SJCRH30 (cell line): ENCODE results near the gene TBC1D14. TPM values are rescaled to one million over a fixed set of nuclear protein-coding genes. Genes with fewer than 3 reads are reported as not detected.
A peak's percentile ranks its signal among the peaks of the same experiment; 100 is the strongest.

ENCODE experiments used
- DNase-seq, 2 experiments: peaks; one replicate each; pipeline ENCODE4 v3.0.0-alpha.2; 2015 to 2020
- H3K27ac ChIP-seq: fragments of 250-450 bp; sonication (Bioruptor Pico); 2 replicates; pipeline ENCODE4 v1.5.1; 2020; ENCODE audit warnings: mild to moderate bottlenecking, moderate library complexity
- H3K27me3 ChIP-seq: fragments of 250-450 bp; sonication (Bioruptor Pico); 2 replicates; pipeline ENCODE4 v1.5.1; 2020; ENCODE audit warnings: mild to moderate bottlenecking, moderate library complexity
- H3K36me3 ChIP-seq: fragments of 250-450 bp; sonication (Bioruptor Pico); 2 replicates; pipeline ENCODE4 v1.5.1; 2020; ENCODE audit warnings: mild to moderate bottlenecking, moderate library complexity
- H3K4me1 ChIP-seq: fragments of 250-450 bp; sonication (Bioruptor Pico); 2 replicates; pipeline ENCODE4 v1.5.1; 2020; ENCODE audit warnings: mild to moderate bottlenecking, moderate library complexity
- H3K4me3 ChIP-seq: fragments of 250-450 bp; sonication (Bioruptor Pico); 2 replicates; pipeline ENCODE4 v1.5.1; 2020; ENCODE audit warnings: mild to moderate bottlenecking, moderate library complexity
- H3K9me3 ChIP-seq: fragments of 250-450 bp; sonication (Bioruptor Pico); replicated peaks from 2 replicates; pipeline ENCODE4 v1.5.1; 2020; ENCODE audit warnings: mild to moderate bottlenecking, moderate library complexity
- total RNA-seq: library from RNA; depleted of rRNA; stranded (reverse); fragments of >200 nt; shearing (Covaris generic); gene quantifications from 2 replicates; pipeline ENCODE4 v1.2.3, GENCODE V29; 2014; rRNA removed

TBC1D14 gene, protein sequence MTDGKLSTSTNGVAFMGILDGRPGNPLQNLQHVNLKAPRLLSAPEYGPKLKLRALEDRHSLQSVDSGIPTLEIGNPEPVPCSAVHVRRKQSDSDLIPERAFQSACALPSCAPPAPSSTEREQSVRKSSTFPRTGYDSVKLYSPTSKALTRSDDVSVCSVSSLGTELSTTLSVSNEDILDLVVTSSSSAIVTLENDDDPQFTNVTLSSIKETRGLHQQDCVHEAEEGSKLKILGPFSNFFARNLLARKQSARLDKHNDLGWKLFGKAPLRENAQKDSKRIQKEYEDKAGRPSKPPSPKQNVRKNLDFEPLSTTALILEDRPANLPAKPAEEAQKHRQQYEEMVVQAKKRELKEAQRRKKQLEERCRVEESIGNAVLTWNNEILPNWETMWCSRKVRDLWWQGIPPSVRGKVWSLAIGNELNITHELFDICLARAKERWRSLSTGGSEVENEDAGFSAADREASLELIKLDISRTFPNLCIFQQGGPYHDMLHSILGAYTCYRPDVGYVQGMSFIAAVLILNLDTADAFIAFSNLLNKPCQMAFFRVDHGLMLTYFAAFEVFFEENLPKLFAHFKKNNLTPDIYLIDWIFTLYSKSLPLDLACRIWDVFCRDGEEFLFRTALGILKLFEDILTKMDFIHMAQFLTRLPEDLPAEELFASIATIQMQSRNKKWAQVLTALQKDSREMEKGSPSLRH
- 54.5 and 58.0 TPM in 2 replicates for total RNA-seq

DNA sequence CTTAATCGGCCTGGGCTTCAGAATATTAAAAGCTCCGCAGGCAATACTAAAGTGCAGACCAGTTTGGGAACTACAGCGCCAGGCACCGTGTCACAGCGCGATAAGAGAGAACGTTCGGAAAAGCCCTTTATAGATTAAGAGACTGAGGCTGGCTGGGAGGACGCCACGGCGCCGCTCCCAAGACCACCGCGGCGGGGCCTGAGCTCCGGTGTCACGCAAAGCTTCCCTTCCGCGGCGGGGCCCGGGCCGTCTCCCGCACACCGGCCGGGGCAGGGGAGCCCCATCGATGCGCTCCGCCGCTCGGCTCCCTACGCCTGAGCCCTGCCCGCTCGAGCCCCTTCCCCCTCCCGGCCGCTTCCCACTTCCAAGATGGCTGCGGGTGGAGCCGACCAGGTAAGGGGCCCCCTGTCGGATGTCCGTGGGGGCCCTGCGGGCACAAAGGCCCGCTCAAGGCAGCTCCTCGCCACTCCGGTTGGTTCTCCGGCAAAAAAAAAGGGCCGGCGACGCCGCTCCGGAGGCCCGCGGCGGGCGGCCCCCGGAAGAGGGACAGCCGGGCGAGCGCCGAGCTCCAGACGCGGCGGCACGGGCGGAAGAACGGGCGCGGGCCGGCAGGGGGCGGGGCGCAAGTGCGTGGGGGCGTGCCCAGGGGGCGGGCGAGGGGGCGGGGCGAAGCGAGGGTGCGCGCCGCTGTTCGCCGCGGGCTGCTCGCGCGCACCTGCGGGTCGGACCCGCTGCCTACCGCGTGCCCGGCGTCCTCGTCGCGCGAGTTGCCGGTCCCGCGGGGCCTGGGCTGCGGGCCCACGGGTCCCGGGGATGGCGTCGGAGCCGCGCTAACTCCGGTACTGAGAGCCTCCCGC is at the start of gene TBC1D14:
TBC1D14 (plus strand) TSS at position 714 of the 857 bp plus-strand sequence. CDS start 13,564 bp downstream, outside the sequence.
- no peaks in the 10 kb centered on the region for H3K9me3 ChIP-seq
- peaks cover 16% of the 10 kb centered on the region; the same call in 1 of the 2 replicates for H3K4me1 ChIP-seq
- no peaks in the 10 kb centered on the region; the same call in 1 of the 2 replicates for H3K27me3 ChIP-seq
- DNase-seq: peak; percentile 91
- H3K4me3 ChIP-seq: peak within 1 kb of the TSS; percentile 95
- H3K27ac ChIP-seq: peak within 1 kb of the TSS; percentile 95
- H3K36me3 ChIP-seq: no peaks in the 10 kb centered on the region

DNA sequence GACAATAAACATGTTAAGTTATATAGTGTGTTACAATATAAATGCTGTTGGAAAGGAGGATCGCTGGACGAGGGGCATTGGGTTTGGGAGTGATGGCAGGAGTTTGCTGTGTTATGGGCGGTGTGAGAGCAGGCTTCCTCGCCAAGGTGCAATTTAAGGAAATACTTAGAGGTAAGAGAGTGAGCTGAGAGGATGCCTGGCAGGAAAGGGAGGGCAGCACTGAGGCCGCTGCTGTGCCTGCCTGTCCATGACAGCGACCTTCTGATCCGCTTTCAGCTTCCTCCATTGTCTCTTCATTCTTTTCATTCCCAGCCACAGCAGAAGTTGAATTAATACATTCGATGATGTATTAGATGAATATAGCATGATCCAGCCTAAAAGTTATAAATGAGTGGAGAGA is 41.2 kb upstream of the TBC1D14 start:
- H3K27ac ChIP-seq: no peak overlapping the region
- no peaks in the 10 kb centered on the region for H3K9me3 ChIP-seq
- no peaks in the 10 kb centered on the region for H3K4me1 ChIP-seq
- no peak for DNase-seq
- peaks cover 32% of the 10 kb centered on the region for H3K36me3 ChIP-seq
- no peak overlapping the region for H3K4me3 ChIP-seq
- H3K27me3 ChIP-seq: no peaks in the 10 kb centered on the region

DNA sequence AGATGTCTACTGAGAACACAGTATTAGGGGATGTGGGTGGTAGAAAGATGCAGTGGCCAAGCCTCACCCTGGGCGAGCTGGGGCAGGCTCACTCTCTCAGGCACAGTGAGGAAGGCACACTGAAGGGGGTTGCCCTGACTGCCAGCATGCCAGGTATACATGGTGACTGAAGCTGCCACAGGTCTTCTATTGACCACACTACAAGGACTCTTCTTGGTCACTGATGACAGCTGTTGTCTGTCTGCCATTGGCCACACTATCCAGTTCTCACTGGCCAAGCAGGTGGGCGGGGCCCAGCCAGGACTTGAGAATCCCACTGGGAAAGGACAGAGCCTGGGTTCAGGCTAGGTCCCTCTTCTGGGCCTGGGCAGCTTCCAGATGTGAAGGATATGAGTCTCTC is 39.7 kb upstream of the TBC1D14 start:
- peak in 1 of 2 experiments; percentile 34 for DNase-seq
- Histone ChIP-seq H3K4me3 (no peak overlapping the region), H3K9me3 (no peaks in the 10 kb centered on the region), H3K27me3 (no peaks in the 10 kb centered on the region), H3K4me1 (no peaks in the 10 kb centered on the region), H3K36me3 (peaks cover 26% of the 10 kb centered on the region), H3K27ac (no peak overlapping the region)

DNA sequence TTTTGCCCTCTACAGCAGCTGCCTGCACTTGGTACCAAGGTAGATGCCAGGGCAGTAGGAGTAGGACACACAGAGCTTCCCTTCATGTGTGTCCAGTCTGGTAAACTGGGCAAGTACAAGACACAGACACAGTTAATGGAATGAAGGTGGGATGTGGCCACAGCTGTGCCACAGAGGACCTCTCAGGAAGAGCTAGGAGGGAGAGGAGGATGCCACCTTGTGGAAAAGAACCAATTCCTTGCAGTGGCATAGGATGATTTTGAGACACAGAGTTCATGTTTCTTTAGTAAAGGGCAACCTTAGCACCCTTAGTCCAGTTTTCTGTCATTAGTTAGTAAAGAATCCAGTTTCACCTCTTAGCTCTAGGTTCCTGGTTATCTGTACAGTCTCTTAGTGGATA is 36.3 kb upstream of the TBC1D14 start:
- H3K36me3 ChIP-seq: peaks cover 25% of the 10 kb centered on the region; the same call in 1 of the 2 replicates
- H3K27ac ChIP-seq: no peak overlapping the region
- no peaks in the 10 kb centered on the region for H3K9me3 ChIP-seq
- H3K4me3 ChIP-seq: no peak overlapping the region
- no peaks in the 10 kb centered on the region for H3K4me1 ChIP-seq
- DNase-seq: peak in 1 of 2 experiments; percentile 63
- H3K27me3 ChIP-seq: no peaks in the 10 kb centered on the region

DNA sequence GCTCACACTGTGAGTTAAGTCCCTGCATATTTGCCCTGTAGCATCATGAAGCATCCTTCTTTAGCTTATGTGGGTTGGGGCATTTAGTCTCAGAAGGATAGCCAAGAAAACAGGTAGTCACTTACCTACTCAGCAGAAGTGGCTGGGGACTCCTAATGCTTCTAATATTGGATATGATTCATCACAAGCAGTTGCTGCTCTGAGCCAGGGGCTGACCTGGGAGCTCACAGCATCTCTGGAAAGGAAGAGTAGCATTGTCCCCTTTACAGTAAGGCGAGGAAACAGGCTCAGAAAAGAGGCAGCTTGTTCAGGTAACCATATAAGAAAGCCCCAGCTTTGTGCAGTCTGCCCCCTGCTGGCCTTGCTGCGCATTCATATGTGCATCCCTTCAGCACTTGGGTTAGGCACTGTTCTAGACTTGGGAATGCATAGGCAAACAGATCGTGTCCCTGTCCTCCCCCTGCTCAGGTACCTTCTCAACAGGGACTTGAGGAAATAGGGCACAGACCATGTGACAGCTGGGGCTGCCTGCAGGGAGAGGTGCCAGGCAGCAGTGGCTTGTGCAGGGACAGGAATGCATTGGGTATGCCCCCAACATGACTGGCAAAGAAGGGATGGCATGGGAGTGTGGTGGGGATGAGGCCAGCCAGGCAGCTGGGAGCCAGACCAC is 35.7 kb upstream of the TBC1D14 start:
- Histone ChIP-seq H3K4me1 (no peaks in the 10 kb centered on the region), H3K4me3 (no peak overlapping the region), H3K27me3 (no peaks in the 10 kb centered on the region), H3K36me3 (peaks cover 28% of the 10 kb centered on the region; the same call in 1 of the 2 replicates), H3K27ac (no peak overlapping the region), H3K9me3 (no peaks in the 10 kb centered on the region)
- DNase-seq: peak; percentile 77 to 85

DNA sequence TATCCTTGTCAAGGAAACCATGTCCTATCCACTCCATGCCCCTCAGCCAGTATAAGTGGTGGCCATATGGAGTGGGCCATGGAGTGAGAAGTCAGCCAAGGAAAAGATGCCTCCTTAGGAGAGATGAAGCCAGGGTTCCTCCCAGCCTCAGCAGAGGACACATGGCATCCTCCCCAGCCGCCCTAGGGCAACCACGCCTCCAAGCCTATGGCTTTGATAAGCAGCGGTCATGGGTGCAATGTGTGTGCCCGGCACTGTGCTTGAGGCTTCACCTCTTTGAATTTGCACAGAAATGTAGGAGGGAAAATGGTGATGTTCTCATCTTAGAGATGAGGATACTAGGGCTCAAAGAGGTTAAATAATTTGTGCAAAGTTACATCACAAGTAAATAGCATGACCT is 34.6 kb upstream of the TBC1D14 start:
- H3K4me1 ChIP-seq: no peaks in the 10 kb centered on the region
- peaks cover 33% of the 10 kb centered on the region; the same call in 1 of the 2 replicates for H3K36me3 ChIP-seq
- no peak overlapping the region for H3K27ac ChIP-seq
- H3K27me3 ChIP-seq: no peaks in the 10 kb centered on the region
- H3K9me3 ChIP-seq: no peaks in the 10 kb centered on the region
- DNase-seq: no peak
- no peak overlapping the region for H3K4me3 ChIP-seq

DNA sequence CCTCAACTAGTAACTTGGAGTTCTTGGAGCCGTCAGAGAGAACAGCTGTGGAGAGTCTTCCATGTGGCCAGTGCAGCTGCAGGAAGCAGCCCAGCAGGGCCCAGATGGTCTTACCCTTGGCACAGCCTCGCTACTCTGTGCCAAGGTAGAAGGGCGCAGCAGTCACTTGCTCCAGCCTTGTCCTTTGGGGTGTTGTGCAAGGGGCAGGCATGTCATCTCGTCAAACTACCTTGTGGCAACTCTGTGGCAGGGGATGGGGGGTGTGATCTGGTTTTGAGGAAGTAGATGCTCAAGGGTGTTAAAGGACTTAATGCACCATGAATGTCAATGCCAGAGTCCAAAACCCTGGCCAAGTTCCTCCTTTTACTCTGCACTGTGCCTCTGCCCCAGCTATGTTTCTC is 34.2 kb upstream of the TBC1D14 start:
- peaks cover 33% of the 10 kb centered on the region; the same call in 1 of the 2 replicates for H3K36me3 ChIP-seq
- H3K4me3 ChIP-seq: no peak overlapping the region
- no peaks in the 10 kb centered on the region for H3K27me3 ChIP-seq
- no peaks in the 10 kb centered on the region for H3K4me1 ChIP-seq
- no peak overlapping the region for H3K27ac ChIP-seq
- H3K9me3 ChIP-seq: no peaks in the 10 kb centered on the region
- no peak for DNase-seq

DNA sequence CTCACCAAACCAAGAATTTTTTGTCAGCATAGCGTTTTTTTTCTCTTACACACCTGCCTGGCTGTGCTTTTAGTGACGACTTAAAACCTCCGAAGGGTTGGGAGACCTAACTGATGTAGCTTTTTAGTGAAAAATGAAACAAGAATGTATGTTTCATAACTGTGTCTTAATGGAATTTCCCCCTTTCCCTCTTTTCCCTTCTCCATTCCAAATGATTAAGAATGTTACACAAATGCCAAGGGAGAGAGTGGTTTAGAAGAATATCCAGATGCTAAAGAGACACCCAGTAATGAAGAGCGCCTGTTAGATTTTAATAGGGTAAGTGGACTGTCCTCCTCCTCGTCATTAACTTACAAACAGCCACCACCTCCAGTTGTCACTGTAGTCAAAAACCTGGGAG is 33.2 kb upstream of the TBC1D14 start:
- Histone ChIP-seq H3K36me3 (peaks cover 40% of the 10 kb centered on the region), H3K27ac (no peak overlapping the region)

DNA sequence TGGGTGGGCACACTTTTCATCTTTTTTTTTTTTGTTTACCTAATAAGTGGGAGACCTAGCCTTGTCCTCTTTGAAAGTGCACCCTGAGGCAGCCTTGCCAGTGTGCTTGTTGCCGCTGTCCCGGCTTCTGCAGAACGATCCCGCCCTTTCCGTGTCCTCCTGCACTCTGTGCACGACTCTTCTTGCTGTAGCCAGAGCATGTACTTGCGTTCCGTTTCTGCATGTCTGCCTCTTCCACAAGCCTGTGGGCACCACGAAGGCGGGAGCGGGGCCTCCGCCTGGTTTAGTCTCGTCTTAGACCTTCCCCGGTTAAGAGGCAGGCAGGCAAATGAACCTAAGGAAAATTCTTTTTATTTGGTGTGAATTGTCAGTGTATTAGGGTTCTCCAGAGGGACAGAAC is 32.6 kb upstream of the TBC1D14 start:
- Histone ChIP-seq H3K4me3 (no peak overlapping the region), H3K9me3 (no peaks in the 10 kb centered on the region), H3K36me3 (peaks cover 38% of the 10 kb centered on the region), H3K4me1 (no peaks in the 10 kb centered on the region), H3K27ac (no peak overlapping the region), H3K27me3 (no peaks in the 10 kb centered on the region)
- DNase-seq: no peak

More for the DNA sequence above, 33.2 kb upstream of the TBC1D14 start:
- no peaks in the 10 kb centered on the region for H3K9me3 ChIP-seq
- DNase-seq: no peak
- no peaks in the 10 kb centered on the region for H3K27me3 ChIP-seq
- no peaks in the 10 kb centered on the region for H3K4me1 ChIP-seq
- H3K4me3 ChIP-seq: no peak overlapping the region

DNA sequence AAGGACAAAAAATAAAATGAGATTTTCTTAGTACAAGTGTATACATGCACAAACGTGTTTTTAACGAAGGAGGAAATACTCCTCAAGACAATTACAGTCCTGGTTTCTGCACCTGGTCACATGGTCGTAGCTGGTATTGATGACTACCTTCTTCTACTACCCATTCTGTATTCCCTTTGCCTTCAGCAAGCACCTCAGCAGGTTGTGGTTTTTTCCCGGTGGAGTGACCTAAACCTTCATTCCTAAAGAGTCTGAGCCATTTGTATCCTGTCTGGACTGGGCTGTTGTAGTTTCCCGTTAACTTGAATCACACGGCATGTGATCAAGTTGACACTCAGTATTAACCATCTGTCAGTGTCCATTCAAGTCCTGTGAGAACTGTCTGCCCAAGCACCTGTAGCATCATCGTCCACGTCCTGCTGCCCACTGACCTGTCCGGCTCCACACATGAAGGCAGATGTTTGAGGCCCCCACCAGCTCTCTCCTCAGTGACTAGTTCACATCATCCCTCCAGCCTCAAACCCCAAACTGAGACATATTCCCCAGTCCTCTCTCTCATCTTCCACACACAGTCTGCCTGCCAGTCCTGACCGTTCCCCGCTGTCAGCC is 31.1 kb upstream of the TBC1D14 start:
- Histone ChIP-seq H3K4me3 (no peak overlapping the region), H3K27me3 (no peaks in the 10 kb centered on the region), H3K9me3 (no peaks in the 10 kb centered on the region), H3K4me1 (no peaks in the 10 kb centered on the region), H3K27ac (no peak overlapping the region), H3K36me3 (peaks cover 50% of the 10 kb centered on the region)
- DNase-seq: no peak

DNA sequence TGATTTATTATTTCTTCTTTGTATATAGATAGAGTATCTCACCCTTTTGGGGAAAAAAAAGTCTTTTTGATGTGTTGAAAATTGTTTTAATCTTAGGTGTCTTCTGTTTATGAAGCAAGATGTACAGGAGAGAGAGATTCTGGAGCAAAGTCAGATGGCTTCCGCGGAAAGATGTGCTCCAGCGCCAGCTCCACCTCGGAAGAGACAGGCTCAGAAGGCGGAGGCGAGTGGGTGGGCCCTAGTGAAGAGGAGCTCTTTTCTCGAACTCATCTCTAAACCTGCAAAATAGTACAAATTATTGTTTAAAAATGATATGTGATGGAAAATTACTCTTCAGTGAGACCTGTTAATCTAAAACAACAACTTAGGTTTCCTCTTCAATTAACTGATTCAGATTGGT is 28.9 kb upstream of the TBC1D14 start:
- no peak overlapping the region for H3K4me3 ChIP-seq
- H3K4me1 ChIP-seq: no peaks in the 10 kb centered on the region
- H3K27me3 ChIP-seq: no peaks in the 10 kb centered on the region
- no peak for DNase-seq
- no peak overlapping the region for H3K27ac ChIP-seq
- H3K9me3 ChIP-seq: no peaks in the 10 kb centered on the region
- peaks cover 39% of the 10 kb centered on the region for H3K36me3 ChIP-seq

DNA sequence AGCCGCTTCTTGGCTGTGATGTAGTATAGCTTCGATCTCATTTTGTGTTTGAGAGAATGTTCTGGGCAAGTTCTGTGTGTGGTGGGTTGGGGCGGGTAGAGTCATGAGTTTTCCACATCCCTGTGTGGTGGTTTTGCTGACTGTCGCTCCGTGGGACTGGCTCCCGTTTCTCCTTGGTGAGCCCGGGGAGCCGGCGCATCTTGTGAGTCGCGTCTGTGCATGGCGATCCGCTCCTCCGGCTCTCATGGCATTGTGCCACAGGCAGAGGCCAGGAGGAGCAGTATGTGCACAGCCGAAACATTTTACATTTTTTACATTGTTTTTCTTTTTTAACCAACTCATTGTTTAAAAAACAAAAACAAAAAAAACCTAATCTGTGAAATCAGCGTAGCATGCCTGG is 27.7 kb upstream of the TBC1D14 start:
- no peak for DNase-seq
- no peaks in the 10 kb centered on the region for H3K9me3 ChIP-seq
- H3K4me3 ChIP-seq: no peak overlapping the region
- H3K4me1 ChIP-seq: no peaks in the 10 kb centered on the region
- H3K36me3 ChIP-seq: peaks cover 34% of the 10 kb centered on the region
- no peak overlapping the region for H3K27ac ChIP-seq
- H3K27me3 ChIP-seq: no peaks in the 10 kb centered on the region

DNA sequence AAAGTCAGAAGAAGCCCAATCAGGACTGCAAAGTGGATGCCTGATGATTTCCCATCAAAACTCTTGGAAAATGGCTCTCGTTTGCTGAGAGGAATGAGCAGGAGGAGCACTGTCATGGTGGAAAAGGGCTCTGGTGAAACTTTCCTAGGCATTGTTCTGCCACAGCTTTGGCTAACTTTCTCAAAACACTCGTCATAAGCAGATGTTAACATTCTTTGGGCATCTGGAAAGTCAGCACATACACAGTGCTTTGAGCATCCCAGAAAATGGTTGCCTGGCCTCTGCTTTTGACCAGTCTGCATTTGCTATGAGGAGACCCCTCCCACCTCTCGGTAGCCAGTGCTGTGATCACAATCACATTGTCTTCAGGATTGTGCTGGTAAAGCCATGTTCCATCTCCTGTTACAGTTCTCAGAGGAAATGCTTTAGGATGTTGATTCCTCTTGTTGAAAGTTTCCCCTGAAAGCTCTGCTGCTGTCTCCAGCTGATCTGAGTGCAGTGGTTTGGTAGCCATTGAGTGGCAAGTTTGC is 25.2 kb upstream of the TBC1D14 start:
- no peak overlapping the region for H3K27ac ChIP-seq
- H3K27me3 ChIP-seq: no peaks in the 10 kb centered on the region
- H3K4me1 ChIP-seq: no peaks in the 10 kb centered on the region
- H3K9me3 ChIP-seq: no peaks in the 10 kb centered on the region
- DNase-seq: no peak
- no peak overlapping the region for H3K4me3 ChIP-seq
- peaks cover 22% of the 10 kb centered on the region for H3K36me3 ChIP-seq
